GM19324 (cell line): ENCODE measurements around the gene OR9I1.

Experiments used
- ATAC-seq: cut with Tn5 transposase; IDR thresholded peaks from one replicate; pipeline ENCODE4 v1.9.1; 2021; ENCODE audit warnings: mild to moderate bottlenecking, moderate library complexity; ENCODE audit not compliant: unreplicated experiment, low FRiP score

OR9I1 gene, protein sequence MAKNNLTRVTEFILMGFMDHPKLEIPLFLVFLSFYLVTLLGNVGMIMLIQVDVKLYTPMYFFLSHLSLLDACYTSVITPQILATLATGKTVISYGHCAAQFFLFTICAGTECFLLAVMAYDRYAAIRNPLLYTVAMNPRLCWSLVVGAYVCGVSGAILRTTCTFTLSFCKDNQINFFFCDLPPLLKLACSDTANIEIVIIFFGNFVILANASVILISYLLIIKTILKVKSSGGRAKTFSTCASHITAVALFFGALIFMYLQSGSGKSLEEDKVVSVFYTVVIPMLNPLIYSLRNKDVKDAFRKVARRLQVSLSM

DNA sequence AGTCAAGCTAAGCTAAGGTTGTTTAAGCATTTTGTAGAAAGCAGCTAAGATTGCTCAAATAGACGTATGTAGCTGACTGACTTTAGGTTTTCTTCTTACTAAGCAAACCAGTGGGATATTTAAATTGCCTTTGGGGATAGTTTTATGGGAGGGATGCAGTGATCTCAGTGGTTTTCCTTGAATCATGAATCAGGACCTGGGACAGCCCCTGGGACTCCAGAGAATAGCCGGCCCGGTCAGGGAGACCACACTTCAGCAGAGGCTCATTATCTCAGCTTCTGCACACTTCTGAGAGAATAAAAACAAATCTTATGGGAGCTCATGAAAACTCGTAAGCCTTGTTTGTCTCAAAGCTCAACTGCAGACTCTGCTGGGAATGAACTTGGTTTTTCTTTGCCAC is at the start of gene OR9I1:
TSS of gene OR9I1 (minus strand) at position 62 of the 400 bp plus-strand sequence. CDS start 6,086 bp downstream, outside the sequence.
- no peak for ATAC-seq

DNA sequence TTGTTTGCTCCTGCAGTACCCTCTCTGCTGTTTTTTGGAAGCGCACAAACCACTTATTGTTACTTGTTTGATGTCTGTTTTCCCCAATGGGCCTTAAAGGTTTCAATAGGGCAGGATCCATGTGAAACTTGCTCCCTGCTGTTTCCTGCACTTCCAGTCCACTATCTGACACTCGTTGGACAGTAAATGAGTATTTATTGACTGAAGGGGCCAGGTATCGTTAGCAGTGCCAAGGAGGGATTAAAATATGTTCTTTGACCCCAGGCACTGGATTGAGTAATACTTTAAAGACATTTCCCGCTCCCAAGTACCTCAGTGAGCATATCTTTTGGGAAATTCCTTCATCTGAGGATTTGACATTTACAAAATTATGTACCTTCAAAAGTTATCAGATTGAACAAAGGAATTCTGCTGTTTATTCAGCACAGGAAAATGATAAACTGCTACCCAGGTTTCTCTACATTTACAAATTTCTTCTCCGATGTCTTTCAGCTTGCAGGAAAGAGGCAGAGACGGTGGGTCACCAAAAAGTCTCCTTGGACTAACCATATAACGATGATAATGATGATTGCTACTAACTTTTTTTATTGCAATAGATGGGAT is 40.3 kb upstream of the OR9I1 start:
- ATAC-seq = no peak

DNA sequence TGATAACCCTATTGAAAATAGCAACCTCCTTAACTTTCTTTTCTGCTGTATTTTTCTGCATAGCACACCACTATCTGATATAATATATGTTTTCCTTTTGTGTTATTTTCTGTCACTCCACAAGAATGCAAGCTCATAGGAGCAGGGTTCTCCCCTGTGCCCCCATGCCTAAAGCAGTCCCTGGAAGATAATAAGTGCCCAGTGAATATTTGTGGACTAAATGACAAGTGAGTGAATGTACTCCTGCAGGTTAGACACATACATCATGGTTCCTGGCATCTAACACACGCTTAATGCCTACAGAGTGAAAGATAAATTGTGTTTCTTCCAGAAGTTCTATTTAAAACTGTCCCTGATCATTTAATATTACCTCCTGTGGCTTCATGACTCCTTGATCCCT is 39.7 kb upstream of the OR9I1 start:
- ATAC-seq = no peak

DNA sequence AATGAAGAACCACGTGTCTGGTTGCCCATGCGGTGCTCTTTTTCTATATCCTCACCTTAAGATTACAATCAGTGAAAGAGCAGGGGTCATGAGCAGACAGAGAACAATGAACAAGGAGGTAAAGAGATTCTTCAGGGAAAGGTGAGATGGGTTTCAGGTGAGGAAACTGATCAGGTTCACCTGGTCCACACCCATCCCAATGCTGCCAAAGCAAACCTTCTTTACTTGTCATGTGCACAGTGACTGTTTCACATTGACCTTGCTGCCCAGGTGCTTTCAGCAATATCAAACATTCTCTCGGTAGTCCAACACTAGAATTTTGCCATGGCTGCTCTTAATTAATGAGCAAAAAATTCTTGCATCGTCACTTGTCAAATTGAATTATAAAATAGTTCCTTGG is 39.1 kb upstream of the OR9I1 start:
- no peak for ATAC-seq

DNA sequence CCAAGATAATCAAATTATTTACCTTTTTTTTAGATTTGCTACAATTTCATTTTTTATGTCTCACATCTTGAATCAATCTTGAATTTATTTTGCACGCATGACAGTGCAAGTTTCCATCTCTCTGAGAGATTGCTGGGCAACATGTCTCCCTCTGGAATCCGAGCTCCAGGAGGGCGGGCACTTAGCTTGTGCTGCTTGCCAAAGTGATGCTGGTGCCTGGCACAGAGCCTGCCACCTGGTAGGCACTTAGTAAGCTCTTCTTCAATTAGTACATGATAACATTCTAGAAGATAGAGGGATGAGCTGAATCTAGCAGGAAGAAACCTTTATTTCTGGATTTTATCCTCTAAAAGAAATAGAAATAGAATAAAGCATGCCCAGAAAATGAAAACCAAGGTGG is 27.5 kb upstream of the OR9I1 start:
- ATAC-seq = no peak

DNA sequence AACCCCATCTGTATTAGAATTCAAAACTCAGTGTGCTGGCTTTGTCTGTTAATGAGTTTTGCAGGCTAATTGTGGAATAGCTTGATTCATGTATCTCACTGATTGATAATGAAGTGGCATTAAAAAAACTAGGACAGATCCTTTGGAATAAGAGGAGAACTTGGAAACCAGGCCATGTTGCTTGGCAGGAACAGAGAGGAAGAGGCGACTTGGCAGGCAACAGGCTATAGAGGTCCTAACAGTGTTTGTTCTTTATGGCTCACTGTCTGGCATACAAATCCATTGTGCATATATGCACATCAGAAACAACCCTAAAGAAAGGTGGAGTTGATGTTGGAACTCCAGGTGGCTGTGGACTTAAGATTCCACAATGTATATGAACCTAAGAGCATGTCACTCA is 17.4 kb upstream of the OR9I1 start:
- no peak for ATAC-seq

DNA sequence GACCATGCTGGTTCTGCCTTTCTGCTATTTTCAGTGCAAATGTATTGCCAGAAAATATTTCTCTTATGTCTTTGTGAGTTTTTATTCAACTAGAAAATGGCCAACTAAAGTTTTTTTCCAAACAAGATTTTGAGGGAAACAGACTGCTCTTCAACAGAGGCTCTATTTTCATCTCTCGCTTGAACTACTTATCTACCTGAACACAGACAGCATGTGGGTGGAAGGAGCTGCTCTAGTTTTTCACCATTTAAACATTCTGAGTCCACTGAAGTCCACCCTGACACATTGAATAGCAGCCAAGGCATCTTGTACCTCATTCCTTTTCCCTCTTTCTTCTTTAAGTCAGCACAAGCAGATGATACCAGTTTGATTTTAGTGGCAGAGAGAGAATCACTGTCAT is 9.8 kb upstream of the OR9I1 start:
- no peak for ATAC-seq

DNA sequence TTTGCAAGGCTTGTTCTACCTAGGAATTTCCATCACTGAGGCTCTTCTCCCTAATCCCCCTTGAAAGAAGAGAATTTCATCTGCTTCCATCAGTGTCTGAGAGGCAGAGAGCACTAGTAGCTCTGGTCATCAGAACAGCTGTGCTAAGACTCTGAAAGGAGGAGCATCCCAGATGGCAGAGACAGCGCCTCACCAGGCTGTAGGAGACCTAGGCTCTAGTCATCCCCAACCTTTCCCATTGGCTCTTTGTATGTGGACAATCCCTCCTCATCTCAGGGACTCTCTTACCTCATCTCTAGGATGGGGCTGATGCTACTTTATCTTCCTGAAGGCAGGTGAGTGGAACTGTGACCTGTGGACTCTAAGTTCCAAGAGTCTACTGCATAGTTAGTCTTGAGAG is 8.8 kb upstream of the OR9I1 start:
- ATAC-seq = no peak

DNA sequence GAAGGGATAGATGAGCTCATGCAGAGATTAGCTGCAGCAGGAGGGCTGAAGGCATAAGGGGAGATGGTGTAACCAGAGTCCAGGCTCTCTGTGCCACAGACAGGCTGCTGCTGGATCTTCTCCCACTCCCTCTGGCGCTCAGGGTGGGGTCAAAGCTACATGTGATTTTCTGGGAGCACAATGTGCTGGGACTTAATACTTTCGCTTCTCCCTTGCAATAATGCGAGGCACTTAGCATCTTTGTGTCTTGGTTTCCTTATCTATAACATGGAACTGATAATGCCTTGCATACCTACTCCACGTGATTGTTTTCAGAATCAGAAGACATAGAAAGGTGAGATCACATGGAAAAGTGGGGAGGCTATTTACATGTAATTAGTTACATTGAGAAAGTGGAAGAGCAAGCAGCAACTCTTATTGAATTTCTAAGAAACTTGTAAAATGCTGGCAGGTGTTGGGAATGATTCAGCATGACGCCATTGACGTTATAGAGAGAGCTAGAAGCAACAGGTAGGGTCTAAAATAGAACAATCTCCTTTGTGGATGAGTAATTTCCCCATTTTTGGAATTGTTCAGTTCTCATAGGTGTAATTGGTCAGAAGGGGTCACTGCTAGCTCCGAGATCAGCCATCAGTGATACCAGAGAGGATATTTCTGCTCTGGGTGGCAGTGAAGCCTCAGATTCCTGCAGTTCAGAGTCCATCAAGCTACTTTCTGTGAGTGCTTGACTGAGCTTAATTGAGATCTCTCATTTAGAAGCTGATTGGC is 8.2 kb upstream of the OR9I1 start:
- no peak for ATAC-seq

DNA sequence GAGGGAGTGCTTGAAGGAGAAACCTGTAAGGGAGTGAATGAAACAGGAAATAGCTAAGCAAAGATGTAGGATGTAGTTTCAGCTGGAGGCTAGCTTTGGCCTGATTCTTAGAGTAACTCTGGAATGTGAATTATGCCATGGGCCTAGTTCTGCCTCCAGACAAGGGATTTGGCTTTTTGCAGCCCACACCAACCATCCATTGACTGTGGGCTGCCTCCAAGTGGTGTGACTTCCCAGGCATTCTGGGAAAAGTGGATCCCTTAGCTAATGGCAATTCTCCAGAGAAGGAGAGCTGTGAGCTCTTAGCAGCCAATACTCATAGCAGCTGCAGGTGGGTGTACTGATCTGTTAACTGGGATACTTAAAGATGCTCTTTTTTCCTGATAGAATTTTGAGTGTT is 2.0 kb upstream of the OR9I1 start:
- no peak for ATAC-seq

DNA sequence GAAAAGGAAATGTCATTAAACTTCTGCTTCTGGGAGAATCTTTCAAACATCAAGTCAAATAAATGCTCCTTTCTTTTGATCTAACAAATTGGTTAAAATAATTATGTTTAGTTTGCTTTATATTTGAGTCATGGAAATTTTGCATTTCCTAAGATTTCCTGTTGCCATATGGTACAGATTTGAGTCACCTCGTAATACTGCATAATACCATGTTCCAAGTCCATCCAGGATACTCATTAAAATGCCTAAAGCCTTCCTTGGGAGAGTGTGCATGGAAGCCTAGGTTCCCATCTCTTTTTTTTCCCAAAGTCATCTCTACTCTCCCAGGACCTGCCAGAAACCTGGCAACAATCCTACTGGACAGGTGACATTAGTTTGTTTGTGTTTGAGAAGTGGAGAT is 4.2 kb downstream of the OR9I1 start:
- no peak for ATAC-seq

DNA sequence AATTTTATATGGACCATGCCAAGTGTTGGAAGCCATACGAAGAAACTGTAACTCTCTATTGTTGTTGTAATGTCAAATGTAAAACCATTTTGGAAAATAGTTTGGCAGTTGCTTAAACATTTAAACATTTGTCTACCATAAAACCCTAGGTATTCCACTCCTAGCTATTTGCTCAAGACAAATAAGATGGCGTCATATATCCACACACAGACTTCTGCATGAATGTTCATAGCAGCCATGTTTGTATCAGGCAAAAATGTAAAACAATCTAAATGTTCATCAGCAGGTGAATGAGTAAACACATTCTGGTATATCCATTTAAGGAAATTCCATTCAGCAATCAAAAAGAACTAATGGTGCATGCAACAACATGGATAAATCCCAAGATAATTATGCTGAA is 27.9 kb downstream of the OR9I1 start:
- ATAC-seq = no peak

DNA sequence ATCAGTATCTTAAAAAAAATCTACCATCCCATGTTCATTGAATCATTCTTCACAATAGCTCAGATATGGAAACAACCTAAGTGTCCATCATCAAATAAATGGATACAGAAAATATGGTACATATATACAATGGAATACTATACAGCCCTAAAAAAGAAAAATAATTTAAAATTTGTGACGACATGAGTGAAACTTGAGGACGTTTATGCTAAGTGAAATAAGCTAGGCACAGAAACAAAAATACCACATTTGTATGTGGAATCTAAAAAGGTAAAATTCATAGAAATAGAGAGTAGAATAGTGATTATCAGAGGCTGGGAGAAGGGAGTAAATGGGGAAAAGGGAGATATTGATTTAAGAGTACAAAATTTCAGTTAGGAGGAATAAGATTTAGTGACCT is 38.8 kb downstream of the OR9I1 start:
- ATAC-seq = no peak

DNA sequence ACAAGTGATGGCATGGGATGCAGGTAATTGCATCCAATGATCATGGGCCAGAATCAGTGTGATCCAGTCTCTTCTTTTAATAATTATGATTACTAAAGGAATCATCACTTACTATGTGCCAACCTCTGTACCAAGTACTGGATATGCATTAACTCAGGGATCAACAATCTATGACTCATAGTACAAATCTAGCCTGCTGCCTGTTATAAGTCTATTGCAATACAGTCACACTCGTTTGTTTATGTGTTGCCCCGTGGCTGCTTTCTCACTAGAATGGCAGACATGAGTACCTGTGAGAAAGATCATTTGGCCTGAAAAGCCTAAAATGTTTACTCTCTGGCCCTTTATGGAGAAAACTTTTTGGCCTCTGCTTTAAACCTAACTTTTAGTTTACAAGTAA is 49.5 kb downstream of the OR9I1 start:
- ATAC-seq = no peak

DNA sequence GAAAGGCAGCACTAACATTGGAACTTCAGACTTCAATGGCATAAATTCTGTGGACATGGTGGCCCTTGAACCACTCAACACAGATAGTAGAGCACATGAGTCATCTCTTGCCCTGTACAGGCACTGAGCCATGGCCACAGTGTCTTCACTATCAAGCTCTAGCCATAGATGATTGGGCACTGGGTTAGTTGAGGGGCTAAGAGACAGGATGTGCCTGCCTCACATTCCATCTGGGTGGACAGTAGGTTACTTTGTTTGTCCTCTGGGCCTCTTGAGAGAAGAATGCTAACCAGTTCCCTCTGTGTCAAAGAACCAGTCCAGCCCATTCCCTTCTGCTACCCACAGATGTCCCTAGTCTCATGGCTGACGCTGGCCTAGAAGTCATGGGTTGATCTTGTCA is 54.7 kb downstream of the OR9I1 start:
- no peak for ATAC-seq

DNA sequence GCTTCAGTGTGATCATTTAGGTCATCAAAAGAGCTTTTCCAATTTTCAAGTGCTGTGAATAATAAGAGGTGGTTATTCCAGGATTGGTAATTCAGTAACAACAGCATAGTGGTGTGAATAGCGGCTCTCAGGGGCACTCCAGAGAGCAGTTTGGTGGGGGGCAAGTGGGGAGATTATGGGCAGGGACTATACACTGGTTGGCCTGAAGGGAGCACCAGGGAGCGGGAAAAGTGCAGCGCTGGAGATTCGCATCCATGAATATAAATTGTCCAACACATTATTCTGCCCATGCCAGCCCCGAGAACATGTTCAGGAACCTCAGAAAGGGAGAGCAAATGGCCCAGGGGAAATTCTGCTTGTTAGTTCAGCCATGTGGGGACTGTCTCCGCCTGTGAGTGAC is 56.7 kb downstream of the OR9I1 start:
- ATAC-seq = no peak

DNA sequence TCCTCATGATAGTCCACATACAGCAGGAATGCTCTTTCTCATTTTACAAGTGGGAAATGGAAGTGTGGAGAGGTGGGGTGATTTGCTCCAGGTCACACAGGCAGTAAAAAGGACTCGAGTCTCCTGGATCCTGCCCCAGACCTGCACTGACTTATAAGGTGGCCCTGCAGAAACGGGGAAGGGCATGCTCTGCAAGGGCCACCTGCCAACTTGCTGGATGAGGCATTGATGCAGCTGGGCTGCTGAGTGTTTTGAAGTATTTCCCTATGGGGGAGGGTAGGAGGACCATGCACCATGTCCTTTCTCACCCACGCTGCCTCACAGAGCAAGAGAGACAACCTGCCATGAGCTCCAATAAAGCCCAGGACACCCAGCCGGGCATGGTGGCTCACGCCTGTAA is 57.6 kb downstream of the OR9I1 start:
- no peak for ATAC-seq
